Stimulated activated memory B cell treated with anti-CD40 and anti-IgM and Interleukin-4, amounts not matched to agents 10 μg/mL and 1 μg/mL and 100 μg/mL, for 72 hours (primary cell): ENCODE data around the gene HSPA6.
"Not testable (repeated sequence)": the region's sequence is repeated elsewhere in the genome, so short reads cannot be mapped to it uniquely, and the experiment has no call there.

ENCODE experiments used
- ATAC-seq: fragments of 150-1000 bp; cut with Tn5 transposase; 2 replicates; pipeline ENCODE4 v1.10.0; 2021
- H3K27ac Mint-ChIP-seq: one replicate; pipeline ENCODE4 v1.8.0; 2022; ENCODE audit warnings: mild to moderate bottlenecking, mixed read lengths
- H3K27me3 Mint-ChIP-seq: one replicate; pipeline ENCODE4 v1.8.0; 2022; ENCODE audit warnings: mixed read lengths
- H3K36me3 Mint-ChIP-seq: one replicate; pipeline ENCODE4 v1.8.0; 2022; ENCODE audit warnings: mixed read lengths
- H3K4me1 Mint-ChIP-seq: one replicate; pipeline ENCODE4 v1.8.0; 2022; ENCODE audit warnings: mixed read lengths
- H3K4me3 Mint-ChIP-seq: one replicate; pipeline ENCODE4 v1.8.0; 2022; ENCODE audit warnings: mild to moderate bottlenecking, moderate library complexity, mixed read lengths
- H3K9me3 Mint-ChIP-seq: one replicate; pipeline ENCODE4 v1.8.0; 2022; ENCODE audit warnings: mixed read lengths

The HSPA6 gene

DNA sequence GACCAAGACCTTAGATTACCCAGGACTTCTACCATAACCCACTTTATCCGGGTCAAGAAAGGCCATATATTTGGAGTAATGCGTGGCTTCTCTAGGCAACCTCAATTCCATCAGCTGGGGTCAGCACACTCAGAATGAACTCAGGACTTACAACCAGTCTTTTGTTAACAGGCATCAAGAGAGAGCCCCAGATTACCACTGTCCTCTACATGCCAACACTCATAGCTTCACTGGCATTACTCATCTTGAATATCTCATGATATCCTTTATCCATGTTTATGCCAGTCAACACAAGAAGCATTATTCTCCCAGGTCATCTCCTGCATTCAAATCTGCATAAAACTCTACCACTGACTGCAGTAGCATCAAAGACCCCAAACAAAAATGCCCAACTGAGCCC lies 25.7 kb upstream of the HSPA6 start:
- Mint-ChIP-seq H3K9me3 (no peaks in the 10 kb centered on the region), H3K36me3 (no peaks in the 10 kb centered on the region), H3K4me1 (peaks cover 17% of the 10 kb centered on the region), H3K4me3 (no peak overlapping the region), H3K27ac (no peak overlapping the region), H3K27me3 (peaks cover under 1% of the 10 kb centered on the region)
- no peak for ATAC-seq

DNA sequence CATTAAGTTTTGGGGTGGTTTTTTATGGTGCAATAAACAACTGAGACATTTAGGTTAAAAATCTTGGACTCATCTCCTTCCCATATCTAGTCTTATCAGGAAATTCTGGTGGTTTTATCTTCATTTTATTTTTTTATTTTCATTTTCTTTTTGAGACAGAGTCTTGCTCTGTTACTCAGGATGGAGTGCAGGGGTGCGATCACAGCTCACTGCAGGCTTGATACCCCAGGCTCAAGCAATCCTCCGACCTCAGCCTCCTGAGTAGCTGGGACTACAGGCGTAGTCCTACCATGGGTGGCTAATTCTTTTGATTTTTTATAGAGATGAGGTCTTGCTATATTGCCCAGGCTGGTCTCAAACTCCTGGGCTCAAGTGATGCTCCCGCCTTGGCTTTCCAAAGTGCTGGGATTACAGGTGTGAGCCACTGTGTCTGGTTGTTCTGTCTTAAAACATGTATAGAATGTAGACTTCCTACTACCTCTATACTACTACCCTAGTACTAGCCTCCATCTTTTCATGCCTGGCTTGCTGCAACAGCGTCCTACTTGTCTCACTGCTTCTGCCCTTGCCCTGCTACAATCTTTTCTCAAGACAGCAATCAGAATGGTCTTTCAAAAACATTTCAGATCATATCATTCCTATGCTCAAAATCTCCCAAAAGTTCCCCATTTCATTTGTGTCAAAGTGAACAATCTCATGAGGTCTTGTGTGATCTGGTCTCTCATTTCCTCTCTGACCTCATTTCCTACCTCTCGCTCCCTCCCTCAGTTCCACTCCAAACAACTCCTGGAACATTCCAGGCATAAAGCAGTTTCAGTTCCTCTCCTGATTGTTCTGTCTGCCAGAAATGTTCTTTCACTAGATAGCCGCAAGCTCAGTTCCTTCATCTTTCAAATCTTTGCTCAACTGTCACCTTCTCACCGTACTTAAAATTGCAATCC lies 25.0 kb upstream of the HSPA6 start:
- peak; percentile 50 for ATAC-seq
- peaks cover 17% of the 10 kb centered on the region for H3K4me1 Mint-ChIP-seq
- no peak overlapping the region for H3K4me3 Mint-ChIP-seq
- no peak overlapping the region for H3K27ac Mint-ChIP-seq
- H3K36me3 Mint-ChIP-seq, result no peaks in the 10 kb centered on the region
- no peaks in the 10 kb centered on the region for H3K9me3 Mint-ChIP-seq
- H3K27me3 Mint-ChIP-seq, result no peaks in the 10 kb centered on the region

DNA sequence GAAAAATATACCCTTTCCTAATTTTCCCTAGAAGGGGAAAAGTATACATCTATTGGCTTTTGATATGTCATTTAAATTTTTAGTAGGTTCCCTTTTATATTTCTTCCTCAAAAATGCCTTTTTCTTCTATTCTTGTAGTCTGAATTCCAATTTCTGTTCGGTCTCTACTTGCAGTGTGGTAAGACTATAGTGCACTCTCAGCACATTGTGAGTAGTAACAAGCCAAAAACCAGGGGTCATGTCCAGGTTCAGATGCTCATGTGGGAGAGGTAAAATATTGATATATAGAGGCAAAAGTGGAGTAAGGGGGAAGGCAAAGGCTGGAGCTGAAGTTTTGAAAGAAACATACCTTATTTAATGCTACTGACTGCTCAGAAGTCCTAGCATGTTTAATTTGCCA lies 23.1 kb upstream of the HSPA6 start:
- Mint-ChIP-seq H3K9me3 (no peaks in the 10 kb centered on the region), H3K4me1 (peaks cover 29% of the 10 kb centered on the region), H3K36me3 (no peaks in the 10 kb centered on the region), H3K27ac (no peak overlapping the region), H3K4me3 (no peak overlapping the region), H3K27me3 (no peaks in the 10 kb centered on the region)
- no peak for ATAC-seq

DNA sequence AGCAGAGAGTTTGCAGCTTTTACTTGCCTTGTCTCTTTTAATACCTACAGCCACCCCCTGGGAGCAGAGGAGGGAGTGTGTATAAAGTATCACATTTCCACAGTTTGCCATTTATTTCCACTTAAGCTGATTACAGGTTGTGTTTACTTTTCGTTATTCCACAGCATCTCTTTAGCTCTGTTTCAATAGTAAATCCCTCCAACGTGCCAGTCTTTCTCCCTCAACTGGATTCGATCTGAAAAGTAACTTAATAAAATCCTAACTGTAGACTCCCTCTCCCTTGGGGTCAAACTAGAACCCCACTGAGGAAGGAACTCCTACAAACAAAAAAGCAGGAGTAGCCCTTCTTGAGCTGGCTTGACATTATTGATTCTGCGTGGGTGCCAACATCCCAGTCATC lies 22.2 kb upstream of the HSPA6 start:
- Mint-ChIP-seq H3K36me3 (no peaks in the 10 kb centered on the region), H3K4me3 (no peak overlapping the region), H3K27me3 (no peaks in the 10 kb centered on the region), H3K27ac (no peak overlapping the region), H3K4me1 (peaks cover 38% of the 10 kb centered on the region), H3K9me3 (no peaks in the 10 kb centered on the region)
- no peak for ATAC-seq

DNA sequence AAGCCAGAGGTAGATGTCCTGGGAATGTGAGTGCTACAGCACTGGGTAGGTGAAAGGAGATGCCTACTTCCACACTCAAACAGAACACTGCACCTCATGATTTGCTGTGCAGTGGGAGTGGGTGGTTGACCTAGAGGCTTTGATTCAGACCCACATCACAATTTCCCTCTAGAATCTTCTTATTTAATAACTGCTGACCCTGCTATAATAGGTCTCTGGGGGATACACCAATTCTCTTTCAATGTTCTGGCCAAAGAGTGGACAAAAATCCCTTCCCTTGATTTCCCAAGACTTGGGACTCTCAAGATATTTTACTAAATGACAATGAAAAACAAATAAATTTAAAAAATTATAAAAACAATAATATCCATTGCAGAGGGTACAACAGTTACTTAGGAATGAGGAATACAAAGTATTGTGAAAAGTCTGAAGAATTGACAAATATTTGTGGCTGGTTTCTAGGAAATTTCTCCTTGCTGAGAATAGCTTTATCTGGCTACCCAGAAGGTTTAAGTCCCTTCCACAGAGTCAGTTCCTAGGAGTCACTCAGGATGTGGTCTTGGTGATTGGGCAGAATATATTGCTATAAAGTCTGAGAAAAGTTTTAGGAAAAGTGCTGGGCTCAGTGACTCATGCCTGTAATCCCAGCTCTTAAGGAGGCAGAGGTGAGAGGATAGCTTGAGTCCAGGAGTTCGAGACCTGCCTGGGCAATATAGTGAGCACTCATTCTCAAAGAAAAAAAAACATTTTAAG lies 21.5 kb upstream of the HSPA6 start:
- Mint-ChIP-seq H3K36me3 (no peaks in the 10 kb centered on the region), H3K9me3 (no peaks in the 10 kb centered on the region), H3K27me3 (no peaks in the 10 kb centered on the region), H3K4me1 (peaks cover 39% of the 10 kb centered on the region), H3K27ac (no peak overlapping the region), H3K4me3 (no peak overlapping the region)
- ATAC-seq, result no peak

DNA sequence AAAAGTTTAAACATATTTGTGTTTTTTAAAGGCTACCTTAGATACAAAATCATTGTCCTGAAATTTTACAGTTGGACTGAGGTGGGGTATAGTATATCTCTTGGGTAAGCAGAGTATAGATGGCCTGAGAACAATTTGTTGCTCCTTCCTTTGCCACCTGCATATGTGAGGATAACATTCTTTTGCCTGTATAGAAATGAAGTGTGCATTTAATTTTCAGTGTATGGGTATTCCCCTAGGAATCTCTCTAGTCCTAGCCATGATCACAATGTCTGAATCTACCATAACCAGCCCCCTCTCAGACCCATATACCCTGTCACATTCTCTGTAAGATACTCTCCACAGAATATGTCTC lies 21.0 kb upstream of the HSPA6 start:
- no peak overlapping the region for H3K4me3 Mint-ChIP-seq
- no peaks in the 10 kb centered on the region for H3K27me3 Mint-ChIP-seq
- H3K36me3 Mint-ChIP-seq, result no peaks in the 10 kb centered on the region
- ATAC-seq, result no peak
- H3K27ac Mint-ChIP-seq, result no peak overlapping the region
- no peaks in the 10 kb centered on the region for H3K9me3 Mint-ChIP-seq
- H3K4me1 Mint-ChIP-seq, result peaks cover 39% of the 10 kb centered on the region

DNA sequence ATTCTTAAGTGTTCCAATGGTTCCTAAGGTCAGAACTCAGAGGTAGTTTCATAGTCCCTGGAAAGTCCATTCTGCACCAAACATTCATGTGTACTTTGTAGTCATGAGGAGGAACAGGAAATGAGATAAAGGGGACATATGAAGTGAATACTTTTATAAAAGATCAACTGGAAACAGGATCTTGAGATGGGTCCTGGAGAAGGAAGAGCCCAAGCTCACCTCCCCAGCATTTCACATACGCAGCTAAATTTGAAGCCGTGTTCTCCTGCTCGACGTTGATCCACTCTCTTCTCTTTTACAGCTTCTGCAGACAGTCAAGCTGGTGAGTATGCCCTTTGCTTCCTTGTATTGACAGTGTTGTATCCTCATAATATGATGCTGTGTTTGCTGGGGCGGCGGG lies 18.7 kb upstream of the HSPA6 start:
- no peaks in the 10 kb centered on the region for H3K27me3 Mint-ChIP-seq
- H3K36me3 Mint-ChIP-seq, result no peaks in the 10 kb centered on the region
- H3K27ac Mint-ChIP-seq, result peak overlapping the region; percentile 73

DNA sequence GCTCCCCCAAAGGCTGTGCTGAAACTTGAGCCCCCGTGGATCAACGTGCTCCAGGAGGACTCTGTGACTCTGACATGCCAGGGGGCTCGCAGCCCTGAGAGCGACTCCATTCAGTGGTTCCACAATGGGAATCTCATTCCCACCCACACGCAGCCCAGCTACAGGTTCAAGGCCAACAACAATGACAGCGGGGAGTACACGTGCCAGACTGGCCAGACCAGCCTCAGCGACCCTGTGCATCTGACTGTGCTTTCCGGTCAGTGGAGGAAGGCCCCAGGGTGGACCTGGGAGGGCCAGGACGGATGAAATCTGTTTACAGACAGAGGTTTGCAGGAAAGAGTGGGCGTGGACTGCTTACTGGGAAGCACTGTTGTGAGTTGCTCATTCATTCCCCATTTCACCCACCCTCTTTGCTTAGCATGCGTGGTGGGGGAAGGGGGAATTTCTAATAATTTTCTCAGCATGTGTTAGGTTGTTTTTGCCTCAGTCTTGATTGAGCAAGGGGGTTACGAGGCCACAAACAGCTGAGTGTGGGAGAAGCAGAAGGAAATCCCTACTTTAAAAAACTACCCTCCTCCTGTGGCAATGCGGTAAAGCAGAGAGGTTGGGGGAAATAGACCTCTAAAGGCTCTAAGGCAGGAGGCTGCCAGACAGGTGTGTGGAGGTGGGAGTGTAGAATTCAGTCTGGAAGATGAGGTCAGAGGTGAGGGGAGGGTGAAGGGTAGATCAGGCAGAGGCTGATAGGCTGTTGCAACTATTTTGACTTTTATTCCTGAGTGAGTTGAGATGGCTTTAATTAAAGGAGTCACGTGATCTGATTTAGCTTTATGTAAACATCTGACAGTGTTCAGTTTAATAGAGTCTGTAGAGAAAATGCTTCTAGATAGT lies 17.8 kb upstream of the HSPA6 start:
- Mint-ChIP-seq H3K27me3 (no peaks in the 10 kb centered on the region), H3K9me3 (no peaks in the 10 kb centered on the region), H3K36me3 (no peaks in the 10 kb centered on the region), H3K4me1 (peaks cover 22% of the 10 kb centered on the region), H3K4me3 (no peak overlapping the region), H3K27ac (peak overlapping the region; percentile 73)
- ATAC-seq, result peak; percentile 48

More for the DNA sequence above, 18.7 kb upstream of the HSPA6 start:
- Mint-ChIP-seq H3K4me1 (peaks cover 22% of the 10 kb centered on the region), H3K4me3 (no peak overlapping the region), H3K9me3 (no peaks in the 10 kb centered on the region)
- no peak for ATAC-seq

DNA sequence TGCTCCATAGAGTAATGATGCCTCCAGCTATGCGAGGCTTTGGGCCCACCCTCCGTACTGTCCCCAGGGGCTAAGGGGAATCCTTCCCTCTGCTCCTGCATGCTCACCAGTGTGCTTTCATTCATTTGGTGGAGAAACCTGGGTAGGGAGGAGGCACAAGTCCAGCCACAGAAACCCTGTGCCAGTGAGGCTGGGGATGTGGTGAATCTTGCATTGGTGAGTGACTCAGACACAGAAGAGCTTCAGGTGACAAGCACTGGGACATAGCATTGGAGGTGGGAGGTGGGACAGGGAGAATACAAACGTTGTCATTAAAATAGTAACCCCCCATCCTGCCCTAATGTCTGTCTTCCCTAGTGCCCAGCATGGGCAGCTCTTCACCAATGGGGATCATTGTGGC lies 13.9 kb upstream of the HSPA6 start:
- Mint-ChIP-seq H3K9me3 (no peaks in the 10 kb centered on the region), H3K36me3 (no peaks in the 10 kb centered on the region), H3K4me3 (no peak overlapping the region), H3K27ac (no peak overlapping the region), H3K27me3 (no peaks in the 10 kb centered on the region), H3K4me1 (peaks cover 23% of the 10 kb centered on the region)
- no peak for ATAC-seq

DNA sequence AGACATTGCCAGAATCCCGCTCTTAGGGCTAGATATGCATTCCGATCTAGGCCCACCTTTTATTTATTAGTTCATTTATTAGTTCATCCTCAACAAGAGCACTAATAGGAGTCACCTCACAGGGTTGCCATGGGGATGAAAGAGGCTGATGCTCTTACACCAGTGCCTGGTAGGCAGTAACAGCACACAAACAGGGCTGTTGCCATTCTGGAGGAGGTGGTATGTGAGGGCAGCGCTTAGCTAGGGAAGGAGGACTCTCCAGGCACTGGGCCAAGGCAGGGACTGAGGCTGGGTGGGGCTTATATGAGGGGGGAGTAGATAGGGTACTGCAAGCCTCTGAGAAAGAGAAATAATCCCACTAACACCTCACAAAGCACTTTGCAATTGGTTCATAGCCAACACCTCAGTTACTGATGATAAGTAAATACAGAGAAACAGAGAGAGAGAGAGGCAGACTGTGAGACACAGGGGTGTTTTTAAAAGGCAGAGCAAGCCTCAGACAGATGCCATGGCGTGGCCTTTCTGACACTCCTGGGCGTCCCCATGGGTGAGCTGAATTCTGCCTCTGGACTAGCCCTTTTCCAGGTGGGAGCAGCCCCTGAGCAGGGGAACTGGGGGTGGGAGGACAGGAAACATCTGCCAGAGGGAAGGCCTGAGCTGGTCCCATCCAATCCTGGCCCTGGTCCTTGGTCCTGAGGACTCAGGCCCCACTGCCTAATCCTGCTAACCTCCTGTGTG lies 13.2 kb upstream of the HSPA6 start:
- Mint-ChIP-seq H3K27ac (no peak overlapping the region), H3K4me1 (peaks cover 16% of the 10 kb centered on the region), H3K9me3 (no peaks in the 10 kb centered on the region), H3K4me3 (no peak overlapping the region), H3K36me3 (no peaks in the 10 kb centered on the region), H3K27me3 (no peaks in the 10 kb centered on the region)
- ATAC-seq, result no peak

DNA sequence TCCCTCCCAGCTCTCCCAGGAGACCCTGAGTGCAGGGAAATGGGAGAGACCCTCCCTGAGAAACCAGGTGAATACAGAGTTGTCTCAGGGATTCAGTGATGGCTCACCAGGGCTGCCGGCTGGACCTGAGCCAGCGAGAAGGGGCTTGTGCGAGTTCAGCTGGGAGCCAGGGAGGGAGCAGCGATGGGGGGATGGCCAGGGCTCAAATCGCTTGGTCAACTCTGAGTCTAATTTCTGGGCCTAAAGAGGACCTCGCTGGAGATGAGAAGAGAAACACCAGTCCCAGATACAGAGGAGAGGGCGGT lies 12.6 kb upstream of the HSPA6 start:
- Mint-ChIP-seq H3K36me3 (no peaks in the 10 kb centered on the region), H3K4me3 (no peak overlapping the region), H3K9me3 (no peaks in the 10 kb centered on the region), H3K4me1 (peaks cover 11% of the 10 kb centered on the region), H3K27ac (no peak overlapping the region), H3K27me3 (no peaks in the 10 kb centered on the region)
- ATAC-seq, result no peak

DNA sequence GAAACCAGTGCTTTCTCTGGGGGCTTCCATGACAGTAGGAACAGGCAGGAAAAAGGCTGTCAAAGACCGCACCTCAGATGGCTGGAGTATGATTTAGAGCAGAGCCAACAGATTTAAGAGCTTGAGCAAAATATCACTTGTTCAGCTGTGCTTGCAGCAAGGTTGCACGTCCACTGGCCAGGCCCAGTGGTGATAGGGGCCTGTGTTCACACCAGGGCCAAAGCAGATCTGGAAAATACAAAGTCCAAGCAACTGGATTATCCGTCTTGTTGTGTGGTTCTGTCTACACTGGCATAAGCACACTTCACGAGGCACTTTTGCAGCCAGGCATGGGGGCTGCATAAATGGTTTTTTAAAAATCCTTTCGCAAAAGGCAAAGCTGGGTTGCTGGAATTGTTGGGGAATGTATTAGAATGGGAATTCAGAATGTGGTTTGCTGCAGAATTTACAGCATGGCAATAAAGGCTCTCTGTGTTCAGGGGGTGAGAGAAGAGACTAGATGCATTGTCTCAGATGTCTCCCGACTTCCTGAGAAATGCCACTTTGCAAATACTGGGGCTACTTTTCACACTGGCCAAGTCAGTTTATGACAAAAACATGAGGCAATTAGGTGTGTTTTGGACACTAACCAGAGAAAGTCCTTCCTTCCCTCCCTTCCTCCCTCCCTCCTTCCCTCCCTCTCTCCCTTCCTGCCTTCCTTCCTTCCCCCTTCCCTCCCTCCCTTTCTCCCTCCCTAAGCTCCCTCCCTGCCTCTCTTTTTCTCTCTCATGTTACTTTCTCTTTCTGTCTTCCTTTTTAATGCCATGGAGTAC lies 11.5 kb upstream of the HSPA6 start:
- H3K36me3 Mint-ChIP-seq, H3K4me1 Mint-ChIP-seq, H3K9me3 Mint-ChIP-seq, ATAC-seq, H3K4me3 Mint-ChIP-seq, H3K27me3 Mint-ChIP-seq, H3K27ac Mint-ChIP-seq: not testable (repeated sequence)

DNA sequence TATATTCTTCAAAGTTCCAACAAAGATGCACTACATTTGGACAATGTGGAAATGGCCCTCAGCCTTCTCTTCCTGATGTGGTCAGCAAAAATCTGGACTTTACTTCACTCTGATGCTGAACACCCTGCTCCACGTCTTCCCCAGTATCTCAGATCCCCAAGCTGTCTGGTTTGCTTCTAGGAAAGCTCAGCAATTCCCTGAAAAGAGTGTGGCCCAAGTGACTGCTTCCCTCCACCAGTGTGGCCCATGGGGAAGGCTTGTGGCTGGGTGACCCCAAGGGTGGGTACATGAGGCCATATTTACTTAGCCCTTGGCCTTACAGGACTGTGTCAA lies 10.9 kb upstream of the HSPA6 start:
- H3K9me3 Mint-ChIP-seq, H3K27me3 Mint-ChIP-seq, H3K4me3 Mint-ChIP-seq: not testable (repeated sequence)

DNA sequence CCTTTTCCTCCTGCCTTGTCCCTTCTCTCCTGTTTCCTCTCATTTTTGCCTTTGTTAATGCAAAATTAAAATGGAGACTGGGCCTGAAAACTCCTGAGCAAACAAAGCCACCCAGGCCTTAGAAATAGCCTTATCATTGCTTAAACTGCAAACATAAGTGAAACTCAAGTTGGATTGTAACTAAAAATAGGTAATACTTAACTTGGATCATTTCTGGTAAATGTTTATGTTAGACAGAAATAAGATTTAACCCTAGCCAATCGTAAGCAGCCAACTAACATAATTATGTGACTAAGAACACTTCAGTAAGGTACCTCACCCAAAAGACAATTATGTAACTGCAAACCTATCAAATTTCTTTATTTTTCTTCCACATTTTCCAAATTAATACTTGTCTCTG lies 10.4 kb upstream of the HSPA6 start:
- not testable (repeated sequence) for H3K9me3 Mint-ChIP-seq, H3K4me3 Mint-ChIP-seq, H3K27ac Mint-ChIP-seq, ATAC-seq, H3K4me1 Mint-ChIP-seq, H3K36me3 Mint-ChIP-seq, H3K27me3 Mint-ChIP-seq

More for the DNA sequence above, 10.9 kb upstream of the HSPA6 start:
- not testable (repeated sequence) for H3K27ac Mint-ChIP-seq, ATAC-seq, H3K4me1 Mint-ChIP-seq, H3K36me3 Mint-ChIP-seq
